ENCODE measurements around the gene GLP2R. TPM values are rescaled to one million over a fixed set of nuclear protein-coding genes. Genes with fewer than 3 reads are reported as not detected.

Gene GLP2R
- total RNA-seq, 4 donors from 2014 or later, result 0.21 to 0.87 (median 0.59) TPM; not detected in 1

- peaks cover 0 to 18% (median 7%) of the 10 kb centered on the region in 4 donors for H3K4me1 ChIP-seq
- no peak for DNase-seq (ENCODE audit: low spot score in 2 of 2)
- H3K36me3 ChIP-seq, result no peaks in the 10 kb centered on the region
- no peak overlapping the region for H3K27ac ChIP-seq
- H3K27me3 ChIP-seq, result no peaks in the 10 kb centered on the region
- H3K9me3 ChIP-seq, result no peaks in the 10 kb centered on the region
- no peak overlapping the region for H3K4me3 ChIP-seq
- 64 to 65% methylated on average over 4 of the region's 4 CpGs for WGBS, 2 donors
- TF ChIP-seq POLR2A (IDR thresholded peaks at IDR 0.05) (no peak), EP300 (IDR thresholded peaks at IDR 0.05) (no peak), CTCF (IDR thresholded peaks at IDR 0.05) (no peak)
Measured at GRCh38 chr17:9845306-9845705, 19.6 kb downstream of the GLP2R start.

DNA sequence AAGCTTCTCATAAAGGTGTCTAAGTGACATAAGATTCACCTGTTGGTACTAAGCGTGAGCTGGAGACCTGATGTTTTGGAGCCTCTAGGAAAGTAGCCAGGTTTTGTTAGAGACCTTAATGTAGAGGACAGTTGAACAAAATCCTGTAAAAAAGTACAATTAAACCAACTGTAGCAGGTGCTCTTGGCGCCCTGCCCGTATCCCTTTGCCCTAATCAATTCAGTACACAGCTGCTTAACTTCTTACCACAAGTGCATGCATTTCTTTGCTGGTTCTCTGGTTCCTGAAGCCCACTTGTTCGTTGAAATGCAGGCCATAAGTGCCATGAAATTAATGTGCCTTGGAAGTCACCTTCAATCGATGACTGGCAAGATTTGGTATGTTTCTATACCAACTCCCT, 24.4 kb downstream of the GLP2R start:
- Histone ChIP-seq H3K36me3 (no peaks in the 10 kb centered on the region), H3K27ac (no peak overlapping the region), H3K4me1 (no peaks in the 10 kb centered on the region), H3K27me3 (no peaks in the 10 kb centered on the region), H3K4me3 (no peak overlapping the region), H3K9me3 (no peaks in the 10 kb centered on the region)
- DNase-seq (ENCODE audit: low spot score in 2 of 2), result no peak
- no peak for TF ChIP-seq POLR2A (IDR thresholded peaks at IDR 0.05)
- TF ChIP-seq CTCF (IDR thresholded peaks at IDR 0.05), result no peak
- TF ChIP-seq EP300 (IDR thresholded peaks at IDR 0.05), result no peak
- 82 to 87% methylated on average over 5 of the region's 5 CpGs for WGBS, 2 donors

GRCh38 chr17:9854255-9854654, 28.5 kb downstream of the GLP2R start:
- no peak for DNase-seq (ENCODE audit: low spot score in 2 of 2)
- Histone ChIP-seq H3K4me1 (no peaks in the 10 kb centered on the region), H3K4me3 (no peak overlapping the region), H3K9me3 (peaks cover 0 to 24% (median 0%) of the 10 kb centered on the region in 4 donors), H3K36me3 (no peaks in the 10 kb centered on the region), H3K27me3 (no peaks in the 10 kb centered on the region), H3K27ac (no peak overlapping the region)
- no peak for TF ChIP-seq EP300 (IDR thresholded peaks at IDR 0.05)
- no peak for TF ChIP-seq POLR2A (IDR thresholded peaks at IDR 0.05)
- no peak for TF ChIP-seq CTCF (IDR thresholded peaks at IDR 0.05)
- 87% methylated on average over 5 of the region's 5 CpGs for WGBS, 2 donors

GRCh38 chr17:9855036-9855435, 29.3 kb downstream of the GLP2R start:
- Histone ChIP-seq H3K4me1 (no peaks in the 10 kb centered on the region), H3K27ac (no peak overlapping the region), H3K9me3 (peaks cover 0 to 27% (median 0%) of the 10 kb centered on the region in 4 donors), H3K27me3 (no peaks in the 10 kb centered on the region), H3K4me3 (no peak overlapping the region), H3K36me3 (no peaks in the 10 kb centered on the region)
- no peak for TF ChIP-seq POLR2A (IDR thresholded peaks at IDR 0.05)
- no peak for TF ChIP-seq EP300 (IDR thresholded peaks at IDR 0.05)
- TF ChIP-seq CTCF (IDR thresholded peaks at IDR 0.05), result no peak
- DNase-seq (ENCODE audit: low spot score in 2 of 2), result no peak
- 82 to 93% methylated on average over 4 of the region's 4 CpGs for WGBS, 2 donors

DNA sequence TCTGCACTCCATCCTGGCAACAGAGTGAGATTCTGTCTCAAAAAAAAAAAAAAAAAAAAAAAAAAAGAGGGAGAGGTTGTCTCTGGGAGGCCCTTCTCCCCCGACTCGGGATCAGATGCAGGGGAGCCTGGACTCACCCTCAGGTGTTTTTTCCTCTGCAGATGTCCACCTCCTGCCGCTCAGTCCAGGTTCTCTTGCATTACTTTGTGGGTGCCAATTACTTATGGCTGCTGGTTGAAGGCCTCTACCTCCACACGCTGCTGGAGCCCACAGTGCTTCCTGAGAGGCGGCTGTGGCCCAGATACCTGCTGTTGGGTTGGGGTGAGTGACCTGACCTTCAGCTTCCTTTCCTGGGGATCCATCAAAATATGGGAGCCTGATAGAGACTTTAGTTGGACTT, 34.1 kb downstream of the GLP2R start:
- no peak overlapping the region for H3K27ac ChIP-seq
- H3K4me1 ChIP-seq, result no peaks in the 10 kb centered on the region
- H3K4me3 ChIP-seq, result no peak overlapping the region
- no peak for DNase-seq (ENCODE audit: low spot score in 2 of 2)
- H3K9me3 ChIP-seq, result peaks cover 0 to 51% (median 0%) of the 10 kb centered on the region in 4 donors
- H3K27me3 ChIP-seq, result no peaks in the 10 kb centered on the region
- H3K36me3 ChIP-seq, result no peaks in the 10 kb centered on the region
- 91 to 95% methylated on average over 5 of the region's 5 CpGs for WGBS, 2 donors
- no peak for TF ChIP-seq CTCF (IDR thresholded peaks at IDR 0.05)
- TF ChIP-seq POLR2A (IDR thresholded peaks at IDR 0.05), result no peak
- TF ChIP-seq EP300 (IDR thresholded peaks at IDR 0.05), result no peak
